NCI-H1417 (cell line): ENCODE data around the gene PRICKLE4.
A peak's percentile ranks its signal among the peaks of the same experiment; 100 is the strongest.

Experiments used
- DNase-seq, 3 experiments: peaks; one replicate each; lab custom pipeline; 2025; lab: John Stamatoyannopoulos, UW

PRICKLE4 gene, protein sequence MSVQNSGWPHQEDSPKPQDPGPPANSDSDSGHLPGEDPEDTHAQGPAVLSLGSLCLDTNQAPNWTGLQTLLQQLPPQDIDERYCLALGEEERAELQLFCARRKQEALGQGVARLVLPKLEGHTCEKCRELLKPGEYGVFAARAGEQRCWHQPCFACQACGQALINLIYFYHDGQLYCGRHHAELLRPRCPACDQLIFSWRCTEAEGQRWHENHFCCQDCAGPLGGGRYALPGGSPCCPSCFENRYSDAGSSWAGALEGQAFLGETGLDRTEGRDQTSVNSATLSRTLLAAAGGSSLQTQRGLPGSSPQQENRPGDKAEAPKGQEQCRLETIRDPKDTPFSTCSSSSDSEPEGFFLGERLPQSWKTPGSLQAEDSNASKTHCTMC

DNA sequence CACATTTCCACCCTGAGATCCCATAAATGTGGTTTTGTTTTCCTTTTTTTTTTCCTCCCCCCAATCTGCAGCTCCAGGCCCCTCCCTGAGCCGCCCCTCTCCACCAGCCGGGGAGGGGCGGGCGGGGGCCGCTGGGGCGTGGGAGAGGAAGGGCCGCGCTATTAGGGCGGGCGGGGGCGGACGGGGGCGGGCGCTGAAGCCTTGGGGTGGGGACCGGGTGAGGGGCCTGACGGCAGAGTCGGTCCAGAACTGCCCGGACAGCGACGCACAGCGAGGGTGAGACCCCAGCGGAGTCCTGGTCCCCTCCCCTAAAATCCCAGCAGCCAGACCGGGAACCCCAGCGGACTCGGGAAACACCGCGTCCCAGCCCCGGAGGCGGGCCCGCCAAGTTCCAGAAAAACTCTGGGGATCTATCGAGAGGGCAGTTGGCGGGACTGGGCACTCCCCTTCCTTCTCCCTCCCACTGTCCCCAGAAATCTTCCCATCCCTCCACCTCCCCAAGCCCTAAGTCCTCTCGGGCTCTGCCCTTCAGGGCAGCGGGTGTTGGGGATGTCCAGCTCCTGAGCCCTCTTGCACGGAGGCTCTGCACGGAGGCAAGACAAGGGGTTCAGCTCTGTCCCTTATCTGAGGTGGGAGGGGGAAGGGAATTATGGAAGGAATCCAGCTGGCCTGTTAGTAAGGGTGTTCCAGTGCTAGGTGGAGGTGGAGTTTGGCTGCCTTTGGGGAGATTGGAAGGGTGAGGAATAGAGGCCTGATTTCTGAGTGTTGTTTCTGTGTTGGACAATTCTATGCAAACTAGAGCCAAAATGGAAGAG lies at the start of gene PRICKLE4:
PRICKLE4 (plus strand) TSS at position 232 of the 815 bp plus-strand sequence. CDS start 2,692 bp downstream, outside the sequence.
- DNase-seq: peak in 2 of 3 experiments; percentile 35 to 52

DNA sequence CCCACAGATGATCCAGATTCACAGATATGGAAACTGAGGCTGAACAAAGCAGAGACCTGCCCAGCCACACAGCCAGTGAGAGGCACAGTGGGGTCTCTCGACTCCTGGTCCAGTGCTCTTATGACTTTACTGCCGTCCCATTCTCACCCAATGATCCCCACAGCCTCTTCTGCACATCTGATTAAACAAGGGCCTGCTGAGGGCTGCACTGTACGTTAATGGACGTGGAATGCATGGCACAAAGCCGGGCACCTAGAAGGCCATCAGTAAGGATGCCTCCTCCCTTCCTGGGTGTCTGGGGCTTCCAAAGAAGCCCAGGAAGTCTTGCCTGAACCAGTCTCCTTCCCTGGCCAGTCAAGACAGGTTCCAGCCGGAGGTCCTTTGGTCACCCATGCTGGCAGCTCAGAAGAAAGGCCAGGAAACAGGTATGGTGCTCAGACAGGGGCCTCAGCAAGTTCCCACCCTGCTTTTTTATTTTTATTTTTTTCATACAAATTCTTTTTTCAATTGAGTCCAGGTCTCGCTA lies 49.0 kb upstream of the PRICKLE4 start:
- no peak for DNase-seq

DNA sequence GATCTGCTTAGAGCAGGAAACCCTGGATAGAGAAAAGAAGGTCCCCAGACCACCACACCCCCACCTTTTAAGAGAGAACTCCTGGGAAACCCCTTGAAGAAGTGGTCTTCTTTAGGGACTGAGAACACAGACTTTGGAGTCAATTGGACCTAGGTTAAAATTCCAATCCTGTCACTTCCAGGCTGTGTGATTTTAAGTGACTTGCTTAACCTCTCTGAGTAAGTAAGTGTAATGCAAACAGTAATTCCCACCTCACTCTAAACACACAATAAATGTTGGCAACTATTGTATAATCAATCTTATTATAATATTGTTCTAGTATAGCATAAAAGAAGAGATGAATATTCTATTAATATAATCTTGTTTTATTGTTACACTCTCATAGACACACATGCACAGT lies 48.4 kb upstream of the PRICKLE4 start:
- DNase-seq: no peak

DNA sequence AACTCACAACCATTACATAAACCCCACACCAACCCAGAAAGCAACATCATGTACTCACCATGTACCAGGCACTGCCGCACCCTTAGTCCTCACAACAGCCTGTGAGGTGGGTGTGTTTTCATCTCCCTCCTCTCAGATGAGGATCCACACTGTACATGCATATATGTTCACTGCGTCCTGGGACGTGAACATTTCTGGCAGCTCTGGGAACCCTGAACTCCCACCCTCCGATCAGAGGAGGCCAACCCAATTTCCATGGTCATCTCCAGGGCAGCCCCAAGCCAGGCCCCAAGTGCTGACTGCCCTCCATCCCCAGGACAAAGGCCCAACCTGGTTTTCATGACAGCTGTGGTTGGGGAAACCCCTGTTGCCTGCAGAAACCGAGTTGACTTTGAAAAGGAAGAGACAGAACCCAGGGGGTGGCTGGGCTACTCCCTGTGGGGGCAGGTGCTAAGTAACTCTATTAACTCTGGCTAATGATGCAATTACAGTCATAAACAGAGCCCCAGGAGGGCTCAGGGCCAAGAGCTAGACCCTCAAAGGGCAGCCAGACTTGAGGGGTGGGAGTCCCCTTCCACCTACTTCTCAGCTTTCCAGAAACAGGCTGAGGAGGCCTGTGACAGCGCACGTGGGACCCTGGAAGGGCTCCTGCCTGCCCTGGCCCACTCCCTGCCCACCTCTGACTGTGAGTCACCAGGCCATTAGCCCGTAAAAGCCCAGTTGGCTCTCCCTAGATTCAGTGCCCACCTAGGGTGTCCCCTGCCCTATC lies 47.8 kb upstream of the PRICKLE4 start:
- DNase-seq: peak in 2 of 3 experiments; percentile 74 to 85

DNA sequence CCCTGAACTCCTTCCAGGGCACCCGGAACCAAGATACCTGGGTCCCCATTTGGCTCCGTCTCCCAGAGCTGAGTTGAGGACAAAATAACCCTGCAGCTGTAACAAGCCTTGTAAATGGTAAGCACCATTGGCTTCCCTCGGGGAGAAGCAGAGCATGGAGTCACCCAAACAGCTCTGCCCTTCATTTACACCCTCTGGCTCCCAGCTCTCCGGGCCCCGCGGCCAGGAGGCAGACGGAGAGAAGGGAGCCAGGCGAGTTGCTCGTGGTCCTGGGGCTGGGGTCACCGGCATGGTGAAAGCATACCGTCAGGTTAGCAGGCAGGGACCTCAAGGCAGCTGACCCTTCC lies 47.2 kb upstream of the PRICKLE4 start:
- DNase-seq: peak in 2 of 3 experiments; percentile 66 to 70

DNA sequence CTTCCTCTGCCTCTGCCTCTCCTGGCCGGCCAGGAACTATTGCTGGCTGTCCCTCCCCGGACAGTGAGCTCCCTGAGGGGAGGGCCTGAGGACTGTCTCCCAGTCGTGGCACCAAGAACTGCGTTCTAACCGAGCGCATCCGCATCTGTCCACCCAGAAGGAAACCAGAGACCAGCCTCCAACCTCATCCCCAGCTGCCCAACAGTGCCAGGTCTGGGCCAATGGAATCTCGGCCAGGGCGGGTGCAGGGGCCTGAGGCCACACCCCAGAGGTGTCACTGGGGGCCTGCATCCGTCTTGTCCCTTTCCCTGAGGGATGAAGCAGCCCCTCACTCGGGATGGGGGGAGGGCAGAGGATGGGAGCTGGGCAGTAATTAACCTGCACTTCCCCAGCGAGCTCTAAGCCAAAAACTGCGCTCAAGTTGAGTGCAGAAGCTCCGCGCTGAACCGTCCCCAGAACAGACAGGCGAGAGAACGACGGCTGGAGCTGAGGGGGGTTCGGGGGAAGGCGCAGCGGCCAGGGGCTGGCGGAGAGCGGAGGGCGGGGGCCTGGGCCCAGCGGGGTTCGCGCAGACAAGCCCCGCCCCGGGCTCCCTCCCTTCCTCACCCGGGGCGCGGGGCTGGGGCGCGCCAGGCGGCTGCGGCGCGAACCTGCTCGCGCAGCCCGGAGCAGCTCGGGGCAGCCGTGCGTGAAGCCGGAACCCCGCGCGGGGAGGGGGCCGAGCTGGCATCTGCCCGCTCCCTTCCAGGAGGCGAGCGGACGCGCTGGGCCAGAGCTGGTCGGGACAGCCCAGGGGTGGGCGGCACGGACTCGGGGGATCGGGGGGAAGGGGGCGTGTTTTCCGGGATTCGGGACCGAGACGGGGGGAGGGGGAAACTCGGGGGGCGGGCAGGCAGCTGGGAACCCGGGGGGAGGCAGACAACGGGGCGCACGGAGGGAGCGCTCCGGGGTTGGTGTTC lies 46.6 kb upstream of the PRICKLE4 start:
- peak; percentile 55 to 95 (median 94) for DNase-seq

DNA sequence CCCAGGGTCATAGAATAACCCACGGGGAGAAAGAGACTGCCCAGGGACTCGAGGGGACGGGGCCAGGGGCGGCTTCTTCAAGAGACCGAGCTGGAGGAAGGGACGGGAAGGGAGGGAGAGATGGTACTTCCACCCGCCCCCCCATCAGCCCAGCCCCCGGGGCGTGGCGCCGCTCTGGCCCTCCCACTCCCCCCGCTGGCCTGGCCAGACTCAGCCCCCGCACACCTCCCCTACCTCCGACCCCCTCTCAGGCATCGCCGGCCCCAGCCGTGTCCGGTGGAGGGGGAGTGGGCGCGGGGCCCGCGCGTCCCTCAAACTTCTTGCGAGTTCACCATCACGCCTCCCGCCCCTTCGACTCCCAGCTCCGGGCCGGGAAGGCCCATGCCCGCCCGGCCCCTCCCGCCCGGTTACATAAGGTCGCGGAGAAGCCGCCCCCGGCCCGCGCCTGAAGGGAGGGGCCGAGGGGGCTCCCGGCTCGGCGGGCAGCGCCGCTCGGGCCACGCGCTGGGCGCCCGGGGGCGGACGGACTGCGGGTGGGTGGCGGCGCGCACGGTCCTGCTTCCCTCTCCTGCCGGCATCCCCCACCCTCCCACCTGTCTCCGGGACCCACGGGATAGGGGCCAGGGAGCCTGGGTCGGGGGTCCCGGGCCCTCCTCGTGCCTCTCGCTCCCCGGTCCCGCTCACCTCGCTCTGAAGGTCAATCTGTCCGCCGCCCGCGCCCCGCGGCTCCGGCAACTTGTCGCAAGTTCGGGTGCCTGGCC lies 45.7 kb upstream of the PRICKLE4 start:
- DNase-seq: peak; percentile 57 to 81 (median 76)

DNA sequence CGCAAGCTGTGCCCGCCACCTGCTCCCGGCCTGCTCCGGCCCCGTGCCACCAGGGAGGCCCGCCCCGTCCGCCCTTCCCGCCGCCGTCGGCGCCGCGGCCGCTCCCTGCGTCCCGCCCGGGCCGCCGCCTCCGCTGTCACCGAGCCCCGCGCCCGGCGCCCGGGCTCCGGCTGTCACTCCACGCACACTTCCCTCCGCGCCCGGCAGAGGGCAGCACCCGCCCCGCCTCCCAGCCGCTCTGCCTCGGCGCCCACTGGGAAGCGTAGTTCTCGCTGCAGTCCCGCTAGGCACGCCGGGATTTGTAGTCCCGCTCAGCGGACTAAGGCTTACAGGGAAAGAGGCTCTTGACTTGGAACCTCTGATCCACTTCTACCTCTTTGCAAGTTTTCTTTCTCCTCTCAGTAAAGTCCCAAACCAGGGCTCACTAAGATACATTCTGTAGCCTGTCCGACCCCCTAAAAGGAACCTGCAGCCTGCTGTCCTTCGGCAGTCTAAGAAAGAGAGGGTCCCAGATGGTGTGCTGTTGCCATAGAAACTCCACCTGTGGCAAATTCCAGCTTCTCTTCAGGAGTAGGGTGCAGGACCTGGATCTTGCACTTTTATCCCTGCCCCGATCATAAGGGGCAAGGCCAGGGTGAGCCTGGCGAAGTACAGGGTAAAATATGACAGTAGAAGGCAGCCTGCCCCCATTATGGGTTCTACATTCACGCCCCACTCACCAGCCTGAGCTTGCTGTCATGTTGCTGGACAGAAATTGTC lies 45.0 kb upstream of the PRICKLE4 start, which contains the start of gene TFEB:
TFEB (minus strand) TSS at position 182 of the 759 bp plus-strand sequence. CDS start 44,395 bp downstream, outside the sequence.
- DNase-seq: peak; percentile 86 to 90 (median 90)

DNA sequence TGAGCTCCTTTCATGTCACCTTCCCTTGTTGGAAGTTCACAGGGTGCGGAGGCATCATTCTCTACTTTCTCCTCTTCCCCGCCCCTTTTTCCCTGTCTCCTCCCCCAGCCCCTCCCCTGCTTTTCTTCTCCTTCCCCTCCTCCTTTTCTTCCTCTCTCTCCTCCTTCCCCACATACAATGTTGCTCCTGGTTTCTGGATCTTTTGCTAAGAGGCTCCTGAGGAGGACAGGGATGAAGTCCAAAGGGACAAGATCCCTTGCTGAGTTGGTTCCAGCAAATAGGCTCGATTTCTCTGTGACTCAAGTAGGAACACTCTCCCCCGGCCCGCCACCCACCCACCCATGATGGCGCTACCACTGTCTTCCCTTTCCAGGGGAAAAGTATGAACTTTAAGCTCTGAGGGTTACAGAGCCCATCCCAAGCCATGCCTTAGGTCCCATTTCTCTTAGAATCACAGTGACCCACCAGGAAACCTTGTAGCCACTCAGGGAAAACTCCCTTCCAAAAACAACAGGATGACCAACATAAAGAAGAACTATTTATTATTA lies 44.3 kb upstream of the PRICKLE4 start:
- DNase-seq: no peak

DNA sequence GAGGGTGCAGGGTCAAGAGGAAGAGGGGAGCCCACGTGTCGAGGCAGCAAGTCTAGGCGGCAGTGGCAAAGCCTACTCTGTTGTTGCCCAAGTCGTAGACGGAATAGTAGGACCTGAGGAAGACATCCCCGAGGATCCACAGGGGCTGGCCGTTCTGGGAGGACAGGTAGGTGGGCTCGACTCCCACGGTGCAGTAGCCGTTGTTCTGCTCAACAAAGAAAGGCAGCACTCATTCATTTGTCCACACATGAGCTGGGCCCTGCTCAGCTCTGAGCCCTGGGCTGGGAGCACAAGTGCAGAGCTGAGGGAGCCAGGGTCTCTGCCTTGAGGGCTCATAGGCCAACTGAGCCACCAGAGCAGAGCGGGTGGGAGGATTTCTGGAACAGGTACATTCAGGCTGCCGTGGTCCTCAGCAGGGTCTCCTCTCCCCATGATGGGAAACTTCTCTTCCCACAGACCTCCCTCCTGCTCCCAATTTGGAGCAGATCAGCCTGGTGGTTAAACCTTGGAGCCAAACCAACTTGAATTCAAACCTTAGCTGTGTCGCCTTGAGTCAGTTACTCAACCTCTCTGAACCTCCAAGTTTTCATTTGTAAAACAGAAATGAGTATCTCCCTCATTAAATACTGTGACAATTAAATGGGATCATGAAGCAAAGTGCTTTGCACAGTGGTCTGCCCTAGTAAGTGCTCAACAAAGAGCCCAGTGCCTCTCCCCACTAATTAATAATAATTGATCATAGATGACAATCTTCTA lies 43.6 kb upstream of the PRICKLE4 start:
- DNase-seq: no peak

DNA sequence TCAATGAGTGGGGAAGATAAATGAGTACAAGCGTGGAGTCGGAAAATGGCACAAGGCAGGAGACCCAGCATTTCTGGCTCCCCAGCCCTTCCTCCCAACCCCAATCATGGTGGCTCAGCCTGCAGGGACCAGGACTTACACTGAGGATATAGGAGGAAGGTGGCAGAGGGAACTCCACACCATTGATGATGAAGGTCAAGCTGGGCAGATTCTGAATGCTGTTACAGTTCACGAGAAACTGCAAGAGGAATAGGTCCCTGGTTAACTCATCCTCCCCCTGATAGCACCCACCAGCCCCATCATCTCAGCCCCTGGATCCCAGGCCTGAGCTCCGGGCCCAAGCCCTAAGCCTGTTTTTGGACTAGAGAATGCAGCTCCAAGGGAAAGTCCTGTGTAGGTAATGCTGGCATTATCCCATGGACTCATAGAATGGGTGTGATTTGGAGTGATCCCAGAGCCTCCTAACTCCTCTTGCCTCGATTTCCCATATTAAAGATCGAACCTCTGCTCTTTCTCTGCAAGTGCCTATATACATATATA lies 42.9 kb upstream of the PRICKLE4 start:
- DNase-seq: no peak

DNA sequence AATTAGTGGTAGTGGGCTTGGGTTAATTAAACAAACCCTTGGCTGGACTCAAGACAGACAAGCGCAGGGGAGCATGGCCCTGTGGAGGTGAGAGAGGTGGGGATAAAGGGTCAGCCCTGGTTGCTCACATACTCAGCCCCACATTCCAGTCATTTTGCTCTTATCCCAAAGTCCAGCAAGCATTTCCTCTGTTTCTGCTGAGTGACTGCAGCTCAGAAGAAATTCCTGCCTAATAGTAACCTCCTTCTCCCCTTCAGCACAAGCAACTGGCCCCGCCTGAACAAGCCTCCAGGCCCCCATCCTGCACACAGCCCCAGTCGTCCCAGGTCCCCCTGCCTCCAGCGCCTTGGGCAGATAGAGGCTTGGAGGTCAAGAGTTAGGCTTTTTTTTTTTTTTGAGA lies 41.5 kb upstream of the PRICKLE4 start:
- no peak for DNase-seq

DNA sequence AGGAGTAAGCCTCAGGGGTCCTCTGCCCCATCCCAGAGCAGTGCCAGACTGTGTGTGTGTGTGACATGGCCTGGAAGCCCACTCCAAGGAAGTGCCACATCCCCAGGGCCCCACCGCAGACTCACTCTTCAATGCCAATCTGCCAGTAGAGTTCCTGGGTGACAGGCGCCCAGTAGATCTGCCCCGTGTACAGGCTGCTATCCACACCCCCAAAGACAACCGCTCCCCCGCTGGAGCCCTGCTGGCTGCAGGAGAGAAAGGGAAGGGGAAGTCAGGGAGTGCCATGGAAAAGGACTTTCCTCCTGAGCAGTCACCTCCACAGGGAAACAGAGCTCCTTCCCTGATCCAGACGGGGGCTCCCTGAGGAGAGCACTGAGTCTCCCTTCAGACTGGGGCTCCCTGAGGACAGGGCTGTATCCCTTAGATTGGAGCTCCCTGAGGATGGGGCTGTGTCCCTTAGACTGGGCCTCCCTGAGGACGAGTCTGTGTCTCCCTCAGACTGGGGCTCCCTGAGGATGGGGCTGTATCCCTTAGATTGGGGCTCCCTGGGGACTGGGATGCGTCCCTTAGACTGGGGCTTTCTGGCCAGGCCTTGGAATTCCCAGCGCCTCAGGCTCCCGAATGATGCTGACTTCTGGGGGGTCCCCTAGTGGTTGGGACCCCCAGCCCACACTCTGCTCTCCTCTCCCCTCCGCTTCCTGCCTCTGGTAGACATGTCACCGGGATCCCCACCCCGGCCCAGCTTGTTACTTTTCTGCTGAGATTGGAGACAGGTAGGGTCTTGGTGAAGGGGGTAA lies 40.0 kb upstream of the PRICKLE4 start:
- no peak for DNase-seq

DNA sequence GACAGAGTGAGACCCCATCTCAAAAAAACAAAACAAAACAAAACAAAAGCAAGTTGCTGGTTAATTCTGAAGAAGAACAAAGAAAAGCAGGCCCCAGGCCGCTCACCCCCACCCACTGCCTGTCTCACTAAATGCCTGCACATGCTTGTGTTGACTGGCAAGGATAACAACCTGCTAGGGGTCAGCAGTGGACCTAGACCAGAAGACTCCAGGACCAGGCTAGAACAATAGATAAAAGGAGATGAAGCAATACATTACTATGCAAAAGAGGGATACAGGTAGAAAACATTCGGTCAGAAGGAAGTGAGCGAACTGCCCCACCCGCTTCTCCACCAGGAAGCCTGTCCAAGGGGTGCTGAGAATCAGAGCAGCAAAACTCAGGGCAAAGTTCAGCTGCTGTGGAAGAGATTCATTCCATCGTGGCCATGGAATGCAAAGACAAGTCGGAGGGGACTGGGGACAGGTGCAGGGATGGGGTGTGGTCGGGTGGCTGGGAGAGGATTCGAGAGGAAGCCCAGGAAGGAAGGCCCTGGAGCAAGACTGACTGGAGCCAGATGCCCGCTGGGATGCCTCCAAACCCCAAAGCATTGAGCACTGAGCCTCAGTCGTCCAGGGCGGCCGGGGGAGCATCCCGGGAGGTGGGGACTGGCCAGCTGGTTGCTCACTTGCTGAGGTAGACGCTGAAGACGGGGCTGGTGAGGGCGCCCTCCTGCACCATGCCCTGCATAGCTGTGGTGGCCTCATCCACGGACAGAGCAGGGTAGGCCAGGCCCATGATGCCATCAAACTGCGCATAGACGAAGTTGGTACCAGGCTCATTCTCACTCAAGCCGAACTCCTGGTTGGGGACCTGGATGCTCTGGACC lies 38.7 kb upstream of the PRICKLE4 start:
- DNase-seq: no peak

DNA sequence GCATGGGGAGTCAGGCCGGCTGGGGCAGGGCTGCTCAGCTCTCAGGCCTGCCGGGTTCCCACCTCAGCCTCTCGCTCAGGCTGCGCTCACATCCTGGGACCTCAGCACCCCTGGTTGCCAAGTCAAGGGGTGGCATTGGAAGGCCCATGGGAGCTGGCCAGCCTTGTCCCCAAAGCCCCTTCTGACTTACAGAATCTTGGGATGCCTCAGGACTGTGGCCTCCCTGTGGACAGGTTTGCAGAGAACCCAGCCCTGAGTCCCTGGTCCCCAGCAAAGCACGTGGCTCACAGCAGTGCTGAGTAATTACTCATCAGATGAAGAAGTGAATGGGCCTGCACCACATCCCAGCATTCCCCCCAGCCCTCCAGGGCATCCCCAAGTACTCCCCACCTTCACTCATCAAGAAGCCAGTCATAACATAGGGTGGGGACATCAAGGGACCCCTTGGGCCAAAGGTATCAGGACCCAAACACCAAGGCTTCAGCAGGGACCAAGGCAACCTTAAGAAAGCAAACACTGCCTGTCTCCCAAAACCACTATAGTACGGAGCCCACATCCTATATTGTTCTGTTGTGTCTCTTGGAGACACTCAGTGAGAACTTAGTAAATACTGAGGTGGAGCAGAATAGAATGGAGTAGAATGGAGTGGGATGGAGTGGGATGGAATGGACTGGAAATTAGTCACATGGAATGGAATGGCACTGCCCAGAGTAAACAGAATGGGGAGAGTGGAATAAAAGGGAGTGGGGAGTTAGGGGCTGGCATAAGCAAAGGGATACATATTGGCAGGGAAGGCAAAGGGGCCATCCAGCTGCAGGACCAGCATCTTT lies 37.0 kb upstream of the PRICKLE4 start:
- no peak for DNase-seq
